A549 (cell line): ENCODE data around the gene FBXL13.

Experiments
- E2F6 ChIP-seq: IDR thresholded peaks from 2 replicates; pipeline ENCODE4 v1.6.1; 2012; ENCODE audit warnings: low read depth, borderline replicate concordance
- JUNB ChIP-seq: fragments of >200 bp; sonication (Bioruptor Twin); formaldehyde crosslinking; IDR thresholded peaks from 2 replicates; pipeline ENCODE4 v1.6.1; 2016

- TF ChIP-seq E2F6 (no peak), JUNB (no peak)
Measured at GRCh38 chr7:102953406-102953805, 121.2 kb downstream of the FBXL13 start.
